IMR-90 (cell line): Measurements from ENCODE around the gene MYCBPAP. TPM values are rescaled to one million over a fixed set of nuclear protein-coding genes. Genes with fewer than 3 reads are reported as not detected.

Experiments used
- ATAC-seq: fragments of 200-7000 bp; cut with Tn5 transposase; 2 replicates; pipeline ENCODE4 v1.9.1; 2020; ENCODE audit warnings: low read depth, mild to moderate bottlenecking, moderate library complexity
- BruUV-seq: library from RNA; stranded (reverse); fragments of 400-500 nt; replicated peaks from 2 replicates; lab custom pipeline; 2021; lab: Mats Ljungman, UMichigan
- CTCF ChIA-PET: fragments of 300-600 bp; formaldehyde crosslinking; extraction: SDS; loops from one replicate; lab custom pipeline; 2021; ENCODE audit warnings: antibody characterized with exemption; lab: Yijun Ruan, JAX
- POLR2A ChIA-PET: fragments of 300-600 bp; sonication (Branson Sonifier 250); formaldehyde crosslinking; loops from one replicate; lab custom pipeline; 2022; ENCODE audit warnings: antibody characterized with exemption; ENCODE audit not compliant: unreplicated experiment; lab: Charles Lee
- DNase-seq: peaks from one replicate; pipeline ENCODE4 v3.0.0; 2013
- H2AFZ ChIP-seq: replicated peaks from 2 replicates; pipeline ENCODE3; 2013; ENCODE audit warnings: low read length, mild to moderate bottlenecking; ENCODE audit not compliant: poor library complexity
- H2AK5ac ChIP-seq: 2 replicates; pipeline ENCODE4 v1.6.1; 2013; ENCODE audit warnings: low read depth, low read length, inconsistent platforms
- H2AK9ac ChIP-seq: replicated peaks from 2 replicates; pipeline ENCODE3; 2013; ENCODE audit warnings: mild to moderate bottlenecking, low read depth, low read length, moderate library complexity; ENCODE audit not compliant: poor library complexity
- H2BK120ac ChIP-seq: 2 replicates; pipeline ENCODE4 v1.6.1; 2013; ENCODE audit warnings: low read depth, low read length, inconsistent platforms
- H2BK15ac ChIP-seq: 3 replicates; pipeline ENCODE4 v1.6.1; 2013; ENCODE audit warnings: low read depth, low read length, inconsistent platforms
- H2BK20ac ChIP-seq: 2 replicates; pipeline ENCODE4 v1.6.1; 2013; ENCODE audit warnings: low read depth, mild to moderate bottlenecking, inconsistent platforms, low read length, moderate library complexity
- H2BK5ac ChIP-seq: 2 replicates; pipeline ENCODE4 v1.6.1; 2013; ENCODE audit warnings: mild to moderate bottlenecking, low read depth, low read length, inconsistent platforms; ENCODE audit not compliant: poor library complexity, severe bottlenecking
- H3K14ac ChIP-seq: replicated peaks from 2 replicates; pipeline ENCODE4 v1.6.1; 2013; ENCODE audit warnings: low read depth, low read length, inconsistent platforms
- H3K18ac ChIP-seq: 2 replicates; pipeline ENCODE4 v1.6.1; 2013; ENCODE audit warnings: low read depth, low read length, control low read depth
- H3K23ac ChIP-seq: 2 replicates; pipeline ENCODE4 v1.6.1; 2013; ENCODE audit warnings: low read depth, low read length, inconsistent platforms
- H3K27ac ChIP-seq: 2 replicates; pipeline ENCODE4 v1.5.1; 2013; ENCODE audit warnings: mild to moderate bottlenecking, control low read depth, low read length; ENCODE audit not compliant: insufficient read depth
- H3K27me3 ChIP-seq: 2 replicates; pipeline ENCODE4 v1.6.1; 2013; ENCODE audit warnings: low read length; ENCODE audit not compliant: control insufficient read depth, insufficient read depth
- H3K36me3 ChIP-seq: 2 replicates; pipeline ENCODE4 v1.6.1; 2013; ENCODE audit warnings: low read length, mixed read lengths; ENCODE audit not compliant: control insufficient read depth, insufficient read depth
- H3K4ac ChIP-seq: 2 replicates; pipeline ENCODE4 v1.6.1; 2013; ENCODE audit warnings: low read depth, low read length, inconsistent platforms
- H3K4me1 ChIP-seq: 2 replicates; pipeline ENCODE4 v1.6.1; 2013; ENCODE audit warnings: low read length, mixed read lengths; ENCODE audit not compliant: control insufficient read depth, insufficient read depth
- H3K4me2 ChIP-seq: 2 replicates; pipeline ENCODE4 v1.6.1; 2013; ENCODE audit warnings: low read depth, mild to moderate bottlenecking, control low read depth, low read length, moderate library complexity
- H3K4me3 ChIP-seq: 2 replicates; pipeline ENCODE4 v1.5.1; 2013; ENCODE audit warnings: low read depth, mild to moderate bottlenecking, control low read depth, low read length, moderate library complexity; ENCODE audit not compliant: insufficient read depth
- H3K56ac ChIP-seq: 2 replicates; pipeline ENCODE4 v1.6.1; 2013; ENCODE audit warnings: low read length, inconsistent platforms; ENCODE audit not compliant: insufficient read depth; ENCODE audit errors: extremely low read depth
- H3K79me1 ChIP-seq, 2 experiments: 2 replicates each; pipeline ENCODE4 v1.6.1; 2013; ENCODE audit warnings: low read length in 2 of 2, inconsistent platforms in 1 of 2, low read depth in 1 of 2
- H3K9ac ChIP-seq: 2 replicates; pipeline ENCODE4 v1.6.1; 2013; ENCODE audit warnings: low read depth, low read length, control low read depth
- H3K9me1 ChIP-seq: 2 replicates; pipeline ENCODE4 v1.6.1; 2013; ENCODE audit warnings: low read length, inconsistent platforms; ENCODE audit not compliant: insufficient read depth
- H3K9me3 ChIP-seq: 2 replicates; pipeline ENCODE4 v1.6.1; 2013; ENCODE audit warnings: low read length; ENCODE audit not compliant: control insufficient read depth, insufficient read depth
- H4K20me1 ChIP-seq: 2 replicates; pipeline ENCODE4 v1.6.1; 2013; ENCODE audit warnings: low read length, inconsistent platforms; ENCODE audit not compliant: insufficient read depth
- H4K5ac ChIP-seq: 2 replicates; pipeline ENCODE4 v1.6.1; 2013; ENCODE audit warnings: mild to moderate bottlenecking, low read depth, low read length, control low read depth
- H4K8ac ChIP-seq, 2 experiments: 2 replicates each; pipeline ENCODE4 v1.6.1; 2013; ENCODE audit warnings: low read depth in 2 of 2, low read length in 2 of 2, control low read depth in 1 of 2, inconsistent platforms in 1 of 2
- H4K91ac ChIP-seq: 2 replicates; pipeline ENCODE4 v1.6.1; 2013; ENCODE audit warnings: low read depth, low read length, inconsistent platforms; ENCODE audit not compliant: insufficient read depth
- BHLHE40 ChIP-seq: fragments of 150-350 bp; IDR thresholded peaks from 2 replicates; pipeline ENCODE4 v1.6.1; 2016; ENCODE audit warnings: mild to moderate bottlenecking, low read depth, low read length
- CEBPB ChIP-seq: IDR thresholded peaks from 2 replicates; pipeline ENCODE4 v1.6.1; 2012; ENCODE audit warnings: low read depth, low read length, improper control_type of control experiment
- CHD1 ChIP-seq: IDR thresholded peaks from 2 replicates; pipeline ENCODE4 v1.6.1; 2012; ENCODE audit warnings: low read depth, low read length, improper control_type of control experiment
- CTCF ChIP-seq: conservative IDR thresholded peaks from 2 replicates; pipeline ENCODE4 v1.5.1; 2012; ENCODE audit warnings: mild to moderate bottlenecking, low read depth, low read length, improper control_type of control experiment
- ELK1 ChIP-seq: fragments of 150-350 bp; IDR thresholded peaks from 2 replicates; pipeline ENCODE4 v1.6.1; 2016; ENCODE audit warnings: low read depth, mild to moderate bottlenecking, low read length, moderate library complexity, borderline replicate concordance
- FOS ChIP-seq: fragments of 150-350 bp; IDR thresholded peaks from 2 replicates; pipeline ENCODE4 v1.6.1; 2016; ENCODE audit warnings: low read depth, low read length
- MAFK ChIP-seq: IDR thresholded peaks from 2 replicates; pipeline ENCODE4 v1.6.1; 2012; ENCODE audit warnings: low read depth, low read length, improper control_type of control experiment
- MXI1 ChIP-seq: IDR thresholded peaks from 2 replicates; pipeline ENCODE4 v1.6.1; 2012; ENCODE audit warnings: low read depth, mild to moderate bottlenecking, low read length, moderate library complexity, borderline replicate concordance
- NFE2L2 ChIP-seq: fragments of 150-350 bp; IDR thresholded peaks from 2 replicates; pipeline ENCODE4 v1.6.1; 2016; ENCODE audit warnings: low read depth, mild to moderate bottlenecking, low read length
- POLR2A ChIP-seq: IDR thresholded peaks from 2 replicates; pipeline ENCODE4 v1.6.1; 2012; ENCODE audit warnings: mild to moderate bottlenecking, low read depth, low read length
- RAD21 ChIP-seq: IDR thresholded peaks from 2 replicates; pipeline ENCODE4 v1.6.1; 2012; ENCODE audit warnings: low read length, improper control_type of control experiment
- RCOR1 ChIP-seq: IDR thresholded peaks from 2 replicates; pipeline ENCODE4 v1.6.1; 2012; ENCODE audit warnings: mild to moderate bottlenecking, low read length, improper control_type of control experiment; ENCODE audit not compliant: insufficient replicate concordance
- RFX5 ChIP-seq: IDR thresholded peaks from 2 replicates; pipeline ENCODE4 v1.8.0; 2012; ENCODE audit warnings: low read depth, mild to moderate bottlenecking, low read length, moderate library complexity
- USF2 ChIP-seq: fragments of 150-350 bp; IDR thresholded peaks from 2 replicates; pipeline ENCODE4 v1.6.1; 2017; ENCODE audit warnings: mild to moderate bottlenecking, antibody characterized with exemption, low read length, low read depth
- WGBS, 2 experiments: methylation state at CpG; one replicate each; pipeline versions ENCODE4 v1.1.5 to v1.1.7; 2013; ENCODE audit warnings: missing lambda C conversion rate in 2 of 2; ENCODE audit not compliant: insufficient read length in 1 of 2; ENCODE audit errors: extremely low coverage in 2 of 2; 5-methylcytosine and 5-hydroxymethylcytosine counted together
- dilution Hi-C: fragments of 300-500 bp; cut with HindIII; formaldehyde crosslinking; loops from one replicate; pipeline ENCODE4 v1.14.3; 2018; ENCODE audit warnings: low sequenced_read_pairs; ENCODE audit not compliant: unreplicated experiment
- in situ Hi-C: fragments of 300-500 bp; cut with MboI; formaldehyde crosslinking; loops from 3 replicates; pipeline ENCODE4 v1.14.3; 2019; ENCODE audit warnings: low sequenced_read_pairs, inconsistent platforms, mixed read lengths
- intact Hi-C: fragments of 100-400 bp; cut with micrococcal nuclease; formaldehyde crosslinking; loops from 2 replicates; pipeline ENCODE4 v1.10.0; 2022
- polyA plus RNA-seq, 3 experiments: library from polyadenylated mRNA; depleted of rRNA; stranded (reverse); fragments of >200 nt; gene quantifications; 2 replicates each; pipeline ENCODE4 v1.2.3, GENCODE V29; 2012; ENCODE audit warnings: low replicate concordance in 1 of 3
- total RNA-seq: library from RNA; depleted of rRNA; stranded (reverse); fragments of >200 nt; gene quantifications from 2 replicates; pipeline ENCODE4 v1.2.3, GENCODE V29; 2012

MYCBPAP gene
- total and polyA plus RNA-seq, 2 of the 4 experiments (the other 2 are of a cell fraction): 0.17 to 0.18 TPM

- no peak overlapping the region for H2BK5ac ChIP-seq
- 0 out of 2 replicates have a peak, but pooled peaks cover 8% of the 10 kb centered on the region for H4K20me1 ChIP-seq
- no peak overlapping the region for H4K8ac ChIP-seq
- H2AK9ac ChIP-seq: peak overlapping the region; percentile 1
- no peak overlapping the region for H3K27ac ChIP-seq
- H3K4me1 ChIP-seq: peaks cover 6% of the 10 kb centered on the region
- ATAC-seq (peak; percentile 71), DNase-seq (peak; percentile 85)
- no peaks in the 10 kb centered on the region for H3K27me3 ChIP-seq
- no TSS peak for BruUV-seq
- in situ Hi-C loops (no loop called here), intact Hi-C loops (loop anchor here (1.0 to 2.0 kb wide), 3 partner anchors 75 to 144 kb away; partner anchors contain the start of gene ABCC3), dilution Hi-C loops (no loop called here)
- H4K5ac ChIP-seq: no peak overlapping the region
- ChIA-PET POLR2A (no interaction called here), CTCF (interaction anchor here (0.6 to 2.4 kb wide), 17 partner anchors 9 to 156 kb away, joined by 3 to 28 read pairs (median 5); partner anchors contain the start of gene CACNA1G)
- H2BK15ac ChIP-seq: no peak overlapping the region
- no peak overlapping the region for H3K14ac ChIP-seq
- peaks cover 0 to 11% of the 10 kb centered on the region in 2 experiments; a peak in 2 of 4 replicates for H3K79me1 ChIP-seq
- H3K23ac ChIP-seq: no peak overlapping the region
- WGBS, 2 experiments: 42% methylated on average over 21 of the region's 32 CpGs; no CpG with 5 or more reads in 1 of the 2 experiments
- H3K36me3 ChIP-seq: peaks cover 24% of the 10 kb centered on the region; the same call in 1 of the 2 replicates
- no peak overlapping the region for H3K4ac ChIP-seq
- no peak overlapping the region for H3K4me2 ChIP-seq
- H3K4me3 ChIP-seq: no peak overlapping the region
- H2AK5ac ChIP-seq: peak overlapping the region; percentile 21; the same call in 1 of the 2 replicates
- no peak overlapping the region for H4K91ac ChIP-seq
- H3K9me3 ChIP-seq: no peaks in the 10 kb centered on the region
- peak overlapping the region; percentile 76 for H2AFZ ChIP-seq
- no peak overlapping the region for H2BK20ac ChIP-seq
- no peak overlapping the region for H3K56ac ChIP-seq
- no peak overlapping the region for H2BK120ac ChIP-seq
- no peak overlapping the region for H3K9ac ChIP-seq
- H3K9me1 ChIP-seq: peaks cover 5% of the 10 kb centered on the region
- no peak overlapping the region for H3K18ac ChIP-seq
- TF ChIP-seq CEBPB (peak; percentile 84), MXI1 (0 out of 2 replicates have a peak, but pooled peaks have one; percentile 38), ELK1 (no peak), NFE2L2 (no peak), MAFK (peak; percentile 35; the same call in 1 of the 2 replicates), POLR2A (no peak), FOS (no peak), RFX5 (no peak), RCOR1 (no peak), CHD1 (no peak), CTCF (peak; percentile 96), BHLHE40 (peak; percentile 44; the same call in 1 of the 2 replicates), RAD21 (peak; percentile 96), USF2 (peak; percentile 88)
Measured at GRCh38 chr17:50550661-50551432, 42.6 kb downstream of the MYCBPAP start.
